ENCODE results near the gene ARMC3.

The ARMC3 gene

GRCh38 chr10:23067939-23068775, 140.3 kb downstream of the ARMC3 start:
- in situ Hi-C loops (cut with MboI; ENCODE audit: low sequenced_read_pairs) = loop anchor here (25.0 kb wide), 1 partner anchor 1581 kb away; no protein-coding TSS in a partner anchor

DNA sequence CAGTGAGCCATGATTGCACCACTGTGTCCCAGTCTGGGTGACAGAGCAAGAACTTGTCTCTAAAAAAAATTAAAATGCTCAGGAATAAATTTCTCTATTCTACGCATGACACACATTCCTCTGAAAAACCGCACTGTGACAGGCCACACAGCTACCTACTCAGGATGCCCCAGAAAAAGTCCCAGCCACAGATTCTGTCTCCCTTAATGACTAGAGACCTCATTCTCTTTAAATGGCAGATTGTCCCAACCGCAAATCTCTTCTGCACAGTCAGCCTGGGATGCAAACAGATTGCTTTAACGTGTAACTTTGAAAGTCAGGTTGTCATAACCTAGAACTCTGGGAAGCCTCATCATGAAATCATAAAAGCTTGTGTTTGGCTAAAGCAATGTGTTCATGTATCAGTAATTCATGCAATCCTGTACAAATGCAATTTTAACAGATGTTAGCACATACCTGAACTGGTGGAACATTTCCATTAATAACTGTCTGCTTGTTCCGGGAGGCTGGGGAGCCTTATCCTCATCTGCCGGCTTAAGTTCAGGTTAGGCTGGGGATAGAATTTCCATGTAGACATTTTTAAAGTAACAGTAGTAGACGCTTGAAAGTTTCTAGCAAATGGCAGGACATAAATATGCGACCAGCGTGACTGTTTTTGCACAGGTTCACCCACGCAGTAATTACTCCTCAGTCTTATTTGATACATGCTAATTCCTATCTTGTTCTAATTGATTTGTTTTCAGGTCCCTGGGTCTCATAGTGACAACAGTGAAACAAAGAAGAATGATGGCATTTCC, 141.4 kb downstream of the ARMC3 start:
- in situ Hi-C loops (cut with MboI; ENCODE audit: low sequenced_read_pairs) = loop anchor here (25.0 kb wide), 1 partner anchor 1582 kb away; no protein-coding TSS in a partner anchor

GRCh38 chr10:23070092-23070912, 142.4 kb downstream of the ARMC3 start:
- in situ Hi-C loops (cut with MboI; ENCODE audit: low sequenced_read_pairs) = loop anchor here (25.0 kb wide), 1 partner anchor 1583 kb away; no protein-coding TSS in a partner anchor

GRCh38 chr10:23070913-23071218, 143.0 kb downstream of the ARMC3 start:
- in situ Hi-C loops (cut with MboI; ENCODE audit: low sequenced_read_pairs) = loop anchor here (25.0 kb wide), 1 partner anchor 1584 kb away; no protein-coding TSS in a partner anchor

GRCh38 chr10:23072593-23072992, 144.7 kb downstream of the ARMC3 start:
- in situ Hi-C loops (cut with MboI; ENCODE audit: low sequenced_read_pairs) = loop anchor here (25.0 kb wide), 1 partner anchor 1585 kb away; no protein-coding TSS in a partner anchor

- in situ Hi-C loops (cut with MboI; ENCODE audit: low sequenced_read_pairs) = loop anchor here (25.0 kb wide), 1 partner anchor 1586 kb away; no protein-coding TSS in a partner anchor
Measured at GRCh38 chr10:23073527-23073926, 145.7 kb downstream of the ARMC3 start.

DNA sequence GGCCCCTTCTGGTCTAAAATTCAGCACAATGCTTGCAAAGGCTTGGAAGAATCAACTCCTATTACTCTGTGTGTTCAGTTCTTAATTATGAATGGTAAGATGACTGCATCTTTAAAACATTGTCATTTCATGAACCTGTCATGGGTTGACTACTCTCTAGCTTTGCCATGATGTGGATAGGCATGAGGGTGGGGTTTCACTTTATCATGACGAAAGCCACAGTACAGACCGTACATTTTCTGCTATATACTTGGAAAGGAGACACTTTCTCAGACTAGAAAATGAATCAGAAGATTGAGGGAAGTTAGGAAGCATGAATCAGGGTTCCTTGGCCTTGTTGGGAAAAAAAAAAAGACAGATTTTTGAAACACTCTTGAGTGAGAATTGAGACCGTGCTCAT, 147.8 kb downstream of the ARMC3 start:
- in situ Hi-C loops (cut with MboI; ENCODE audit: low sequenced_read_pairs) = no loop called here

- in situ Hi-C loops (cut with MboI; ENCODE audit: low sequenced_read_pairs) = no loop called here
Measured at GRCh38 chr10:23078114-23078513, 150.3 kb downstream of the ARMC3 start.

GRCh38 chr10:23079700-23080099, 151.8 kb downstream of the ARMC3 start:
- in situ Hi-C loops (cut with MboI; ENCODE audit: low sequenced_read_pairs) = no loop called here

DNA sequence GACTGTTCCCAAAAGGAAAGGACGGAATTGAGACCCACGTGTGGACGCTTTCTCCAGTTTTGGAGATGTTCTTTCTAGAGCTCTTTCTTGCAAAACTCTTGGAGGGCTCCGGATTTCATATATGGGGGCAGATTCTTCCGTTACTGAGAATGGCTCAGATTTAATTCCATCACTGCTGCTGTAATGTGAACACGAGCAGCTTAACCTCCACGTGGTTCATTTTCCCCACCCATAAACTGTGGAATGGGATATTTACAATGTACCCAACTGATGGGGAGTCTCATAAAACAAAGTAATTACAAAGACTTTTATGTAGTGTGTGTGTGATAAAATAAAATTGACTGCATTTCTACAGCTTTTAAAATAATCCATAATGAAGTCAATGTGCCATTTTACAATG, 152.4 kb downstream of the ARMC3 start:
- in situ Hi-C loops (cut with MboI; ENCODE audit: low sequenced_read_pairs) = no loop called here

DNA sequence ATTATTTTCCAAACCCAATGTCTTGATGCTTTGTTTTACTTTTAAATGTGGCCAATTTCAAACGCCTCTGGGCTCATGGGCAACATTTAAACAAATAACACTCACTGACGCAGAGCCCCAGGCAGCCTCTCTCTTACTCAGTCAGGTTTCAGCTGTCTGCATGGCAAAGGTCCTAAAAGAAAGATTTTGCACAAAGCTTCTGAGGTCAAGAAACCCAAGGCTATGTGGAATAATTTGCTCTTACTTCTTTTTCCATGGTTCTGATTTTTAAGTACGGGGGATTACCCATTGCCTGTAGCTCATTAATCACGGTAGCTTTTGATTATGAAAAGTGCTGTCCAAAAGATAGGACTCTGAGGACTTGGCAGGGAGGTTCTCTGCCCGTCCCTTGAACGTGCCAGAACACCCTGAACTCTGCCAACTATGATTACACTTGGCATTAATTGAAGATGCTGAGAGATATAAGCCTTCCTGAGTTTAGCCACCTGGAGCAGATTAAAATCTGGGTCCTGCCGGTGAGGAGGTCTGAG, 153.4 kb downstream of the ARMC3 start:
- in situ Hi-C loops (cut with MboI; ENCODE audit: low sequenced_read_pairs) = no loop called here

DNA sequence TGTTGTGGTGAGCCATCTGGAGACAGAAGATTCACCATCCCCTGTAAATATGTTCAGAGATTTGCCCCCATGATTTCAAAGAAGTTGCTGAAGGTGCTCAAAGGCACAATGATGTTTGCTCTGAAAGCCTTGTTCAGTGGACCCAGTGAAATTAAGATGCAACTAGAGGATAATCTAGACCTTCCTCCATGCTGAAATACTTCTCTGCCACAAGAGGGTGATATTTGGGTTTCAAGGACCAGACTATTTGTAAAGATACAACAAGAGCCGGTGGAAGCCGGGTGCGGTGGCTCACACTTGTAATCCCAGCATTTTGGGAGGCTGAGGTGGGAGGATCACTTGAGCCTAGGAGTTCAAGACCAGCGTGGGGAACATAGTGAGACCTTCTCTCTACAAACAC, 154.0 kb downstream of the ARMC3 start:
- in situ Hi-C loops (cut with MboI; ENCODE audit: low sequenced_read_pairs) = no loop called here

Data from HL-60/S4 (cell line).